GM12875 (cell line): ENCODE measurements around the gene ZNF74.

Source experiments
- H3K4me3 ChIP-seq: one replicate; pipeline ENCODE4 v1.5.1; 2011; ENCODE audit warnings: low read depth, low read length, control low read depth
- CTCF ChIP-seq: IDR thresholded peaks from 2 replicates; pipeline ENCODE4 v1.5.1; 2011; ENCODE audit warnings: low read depth, mild to moderate bottlenecking, control low read depth, inconsistent platforms, low read length, moderate library complexity, borderline replicate concordance; ENCODE audit not compliant: insufficient read depth

Gene ZNF74

GRCh38 chr22:20399866-20400605 is 6.1 kb downstream of the ZNF74 start:
- TF ChIP-seq CTCF, result no peak
- no peak overlapping the region for H3K4me3 ChIP-seq

DNA sequence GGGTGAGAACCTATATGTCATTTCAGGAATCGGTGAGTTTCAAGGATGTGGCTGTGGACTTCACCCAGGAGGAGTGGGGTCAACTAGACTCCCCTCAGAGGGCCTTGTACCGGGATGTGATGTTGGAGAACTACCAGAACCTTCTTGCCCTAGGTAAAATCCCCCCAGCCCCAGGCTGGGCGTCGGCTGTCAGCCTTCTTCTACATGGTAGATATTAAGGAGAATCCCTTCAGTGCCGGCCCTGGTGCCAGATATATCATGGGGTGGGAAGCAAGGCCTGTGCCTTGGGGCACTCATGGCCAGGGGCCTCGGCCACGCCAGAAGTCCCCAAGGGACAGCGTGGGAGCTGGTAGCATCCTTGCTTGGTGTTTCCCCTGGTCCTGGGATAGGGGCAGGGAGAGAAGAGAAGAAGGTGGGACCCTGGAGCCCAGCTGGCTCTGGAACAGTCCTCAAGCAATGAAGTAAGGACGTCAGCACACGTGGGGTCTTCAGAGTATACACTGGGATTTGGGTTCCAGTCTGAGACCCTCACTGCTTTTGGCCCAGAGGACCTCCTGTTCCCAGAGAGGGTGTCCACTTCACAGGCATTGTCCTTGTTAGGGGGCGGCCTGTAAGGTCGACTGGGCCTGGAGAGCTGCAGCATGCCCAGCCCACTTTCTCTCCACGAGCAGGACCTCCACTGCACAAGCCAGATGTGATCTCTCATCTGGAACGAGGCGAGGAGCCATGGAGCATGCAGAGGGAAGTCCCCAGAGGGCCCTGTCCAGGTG is 6.8 kb downstream of the ZNF74 start:
- TF ChIP-seq CTCF, result no peak
- H3K4me3 ChIP-seq, result no peak overlapping the region

DNA sequence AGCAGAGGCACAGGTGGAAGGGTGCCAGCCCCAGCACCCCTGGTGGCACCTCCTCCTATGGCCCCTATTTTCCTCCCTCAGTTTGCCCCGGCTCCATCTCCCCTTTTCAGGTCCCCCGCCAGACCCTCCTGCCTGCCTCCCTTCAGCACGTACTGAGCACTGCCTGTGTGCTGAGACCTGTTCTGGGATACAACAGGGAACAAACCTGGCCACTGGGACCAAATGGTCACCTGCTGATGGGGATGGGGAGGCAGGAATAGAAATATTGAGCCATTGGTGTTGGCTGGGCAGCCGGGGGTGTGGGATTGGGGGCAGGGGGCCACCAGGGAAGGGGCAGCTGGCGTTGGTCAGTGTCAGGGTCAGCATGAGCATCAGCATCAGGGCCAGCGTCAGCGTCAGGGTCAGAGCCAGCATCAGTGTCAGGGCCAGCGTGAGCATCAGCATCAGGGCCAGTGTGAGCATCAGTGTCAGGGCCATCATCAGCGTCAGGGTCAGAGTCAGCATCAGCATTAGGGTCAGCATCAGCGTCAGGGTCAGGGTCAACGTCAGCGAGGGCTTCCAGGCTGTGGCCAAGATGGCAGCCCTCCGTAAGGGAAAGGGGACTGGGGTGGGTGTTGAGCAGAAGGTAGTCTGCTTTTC is 7.5 kb downstream of the ZNF74 start:
- TF ChIP-seq CTCF, result no peak

DNA sequence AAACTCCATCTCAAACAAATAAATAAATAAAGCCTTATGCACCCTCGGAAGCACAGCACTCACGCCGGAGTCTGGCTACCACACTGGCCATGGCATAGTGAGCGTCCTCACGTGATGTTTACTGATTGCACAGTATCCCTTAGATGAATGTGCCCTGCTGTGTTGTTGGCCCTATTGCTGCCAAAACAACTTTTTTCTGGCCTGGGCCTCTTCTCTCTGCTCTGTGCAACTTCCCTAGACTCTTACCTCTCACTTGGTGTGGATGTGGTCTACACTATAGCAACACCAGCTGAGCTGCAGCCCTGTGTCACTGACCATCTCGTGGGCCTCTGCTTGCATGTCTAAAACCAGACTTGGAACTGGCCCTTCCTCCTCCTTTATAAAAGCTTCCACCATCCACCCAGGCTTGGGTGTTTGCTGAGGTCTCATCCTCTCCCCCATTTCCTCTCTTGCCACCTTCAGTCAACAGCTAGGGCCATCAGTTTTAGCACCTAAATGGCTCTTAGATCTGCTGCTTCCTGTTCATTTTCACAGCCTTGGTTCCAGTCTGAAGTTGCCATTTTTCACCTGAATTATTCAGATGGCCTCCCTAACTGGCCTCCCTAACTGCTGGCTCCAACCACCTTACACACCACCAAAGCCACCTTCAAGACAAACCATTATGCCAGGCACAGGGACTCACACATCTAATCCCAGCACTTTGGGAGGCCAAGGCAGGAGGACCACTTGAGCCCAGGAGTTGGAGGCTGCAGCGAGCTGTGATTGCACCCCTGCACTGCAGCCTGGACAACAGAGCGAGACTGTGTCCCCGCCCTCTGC is 9.2 kb downstream of the ZNF74 start:
- no peak for TF ChIP-seq CTCF
- no peak overlapping the region for H3K4me3 ChIP-seq

More for the DNA sequence above, 7.5 kb downstream of the ZNF74 start:
- H3K4me3 ChIP-seq, result no peak overlapping the region

GRCh38 chr22:20403779-20404140 is 9.8 kb downstream of the ZNF74 start:
- no peak overlapping the region for H3K4me3 ChIP-seq
- no peak for TF ChIP-seq CTCF

- no peak overlapping the region for H3K4me3 ChIP-seq
- no peak for TF ChIP-seq CTCF
Observed at GRCh38 chr22:20404881-20405280, 10.9 kb downstream of the ZNF74 start.
